ENCODE measurements around the gene MRAP2. TPM values are rescaled to one million over a fixed set of nuclear protein-coding genes. Genes with fewer than 3 reads are reported as not detected.
"Not testable (repeated sequence)": the region's sequence is repeated elsewhere in the genome, so short reads cannot be mapped to it uniquely, and the experiment has no call there.

MRAP2 gene
- total and polyA plus RNA-seq, 2 experiments from 2014 or later = 6.1 to 13.5 TPM

GRCh38 chr6:84105215-84105924 is 71.8 kb downstream of the MRAP2 start:
- not testable (repeated sequence) for ATAC-seq, H3K9me3 Mint-ChIP-seq, H3K4me3 Mint-ChIP-seq

GRCh38 chr6:84107495-84107894 is 73.9 kb downstream of the MRAP2 start:
- H3K27ac ChIP-seq (ENCODE audit: low read depth) = no peak overlapping the region
- H4K20me1 ChIP-seq (replicated peaks; ENCODE audit: insufficient read depth) = no peaks in the 10 kb centered on the region
- Mint-ChIP-seq H3K27ac (no peak overlapping the region), H3K9me3 (peaks cover 6% of the 10 kb centered on the region; the same call in 2 of the 3 replicates), H3K27me3 (ENCODE audit: insufficient read depth, low read depth, poor library complexity) (peaks cover under 1% of the 10 kb centered on the region), H3K4me1 (no peaks in the 10 kb centered on the region), H3K4me3 (no peak overlapping the region), H3K36me3 (ENCODE audit: low read depth) (peaks cover 4% of the 10 kb centered on the region; the same call in 2 of the 3 replicates)
- no peaks in the 10 kb centered on the region for H3K79me2 ChIP-seq (replicated peaks; ENCODE audit: insufficient read depth)
- no peaks in the 10 kb centered on the region for H3K27me3 ChIP-seq (ENCODE audit: insufficient read depth)
- no peak overlapping the region for H3K4me2 ChIP-seq
- H3K9me2 ChIP-seq (ENCODE audit: insufficient read depth) = peaks cover 28% of the 10 kb centered on the region
- no peak overlapping the region for H2AFZ ChIP-seq
- no peak for ATAC-seq
- no peaks in the 10 kb centered on the region for H3F3A ChIP-seq (replicated peaks; ENCODE audit: low read depth)
- no peaks in the 10 kb centered on the region for H3K4me1 ChIP-seq (ENCODE audit: insufficient read depth)
- DNase-seq (ENCODE audit: low spot score) = no peak
- no peaks in the 10 kb centered on the region for H3K36me3 ChIP-seq (ENCODE audit: insufficient read depth)
- no peak overlapping the region for H3K4me3 ChIP-seq
- TF ChIP-seq ETS1 (IDR thresholded peaks at IDR 0.05) = no peak
- TF ChIP-seq POLR2AphosphoS5 (IDR thresholded peaks at IDR 0.05; ENCODE audit: low read depth) = no peak
- TF ChIP-seq CTCF (conservative IDR thresholded peaks at IDR 0.05; ENCODE audit: low read depth in 2 of 2) = no peak
- no peak for TF ChIP-seq REST (IDR thresholded peaks at IDR 0.05; ENCODE audit: unreplicated experiment)
- no peak for TF ChIP-seq CREB1 (CRISPR knock-in tag; IDR thresholded peaks at IDR 0.05; ENCODE audit: low read depth)
- TF ChIP-seq ZNF114 (CRISPR knock-in tag; IDR thresholded peaks at IDR 0.05) = no peak
- TF ChIP-seq ZNF462 (CRISPR knock-in tag; IDR thresholded peaks at IDR 0.05) = no peak
- TF ChIP-seq ZNF331 (CRISPR knock-in tag; IDR thresholded peaks at IDR 0.05; ENCODE audit: low read depth) = no peak

More at GRCh38 chr6:84105215-84105924, 71.8 kb downstream of the MRAP2 start:
- H4K20me1 ChIP-seq (replicated peaks; ENCODE audit: insufficient read depth); DNase-seq (ENCODE audit: low spot score); H3K27ac Mint-ChIP-seq; H3K27me3 Mint-ChIP-seq (ENCODE audit: insufficient read depth, low read depth, poor library complexity); H3K36me3 ChIP-seq (ENCODE audit: insufficient read depth); H3K4me1 Mint-ChIP-seq; H3K27ac ChIP-seq (ENCODE audit: low read depth); H3K36me3 Mint-ChIP-seq (ENCODE audit: low read depth); H3K4me3 ChIP-seq; H2AFZ ChIP-seq; H3F3A ChIP-seq (replicated peaks; ENCODE audit: low read depth); H3K79me2 ChIP-seq (replicated peaks; ENCODE audit: insufficient read depth); H3K27me3 ChIP-seq (ENCODE audit: insufficient read depth); H3K4me1 ChIP-seq (ENCODE audit: insufficient read depth); H3K4me2 ChIP-seq: not testable (repeated sequence)
- peaks cover 29% of the 10 kb centered on the region for H3K9me2 ChIP-seq (ENCODE audit: insufficient read depth)

All from GM23338 (cell line).